ENCODE measurements around the gene WDR73. TPM values are rescaled to one million over a fixed set of nuclear protein-coding genes. Genes with fewer than 3 reads are reported as not detected.

Gene WDR73
- total and polyA plus RNA-seq, 2 of the 8 experiments (the other 6 are each of a cell fraction or from before 2014, with no cell fraction given) = 22.7 to 23.1 TPM

DNA sequence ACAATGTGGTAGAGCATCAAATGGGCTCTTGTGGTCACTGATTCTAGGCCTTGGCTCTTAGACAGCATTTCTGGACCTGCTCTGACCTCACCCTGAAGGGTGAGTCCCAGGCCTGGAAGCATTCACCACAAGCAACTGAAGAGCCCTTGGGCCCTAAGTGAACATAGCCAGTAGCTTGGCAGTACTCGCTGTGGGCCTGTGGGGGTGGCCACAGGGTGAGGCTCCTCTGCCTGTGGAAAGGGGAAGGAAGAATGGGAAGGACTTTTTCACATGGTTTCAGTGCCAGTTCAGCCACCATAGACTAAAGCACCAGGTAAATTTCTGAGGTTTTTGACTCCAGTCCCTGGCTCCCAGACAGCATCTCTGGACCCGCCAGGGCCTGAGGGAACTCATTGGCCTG, 58.4 kb downstream of the WDR73 start (continued):
- TF ChIP-seq SUZ12 (IDR thresholded peaks at IDR 0.05; ENCODE audit: low read length) (no peak), TAF7 (optimal IDR thresholded peaks at IDR 0.05; ENCODE audit: borderline replicate concordance, low read depth, low read length) (no peak), TBP (IDR thresholded peaks at IDR 0.05; ENCODE audit: low read depth, low read length) (no peak), EZH2 (IDR thresholded peaks at IDR 0.05; ENCODE audit: low read depth, low read length, severe bottlenecking) (no peak), CEBPB (IDR thresholded peaks at IDR 0.05; ENCODE audit: low read depth, low read length) (no peak)
- TF ChIP-seq, protein P1, sequence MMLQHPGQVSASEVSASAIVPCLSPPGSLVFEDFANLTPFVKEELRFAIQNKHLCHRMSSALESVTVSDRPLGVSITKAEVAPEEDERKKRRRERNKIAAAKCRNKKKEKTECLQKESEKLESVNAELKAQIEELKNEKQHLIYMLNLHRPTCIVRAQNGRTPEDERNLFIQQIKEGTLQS (IDR thresholded peaks at IDR 0.05; ENCODE audit: insufficient read depth, low read depth, low read length) = no peak
